Thymus (tissue), 11 donors: ENCODE data around the gene RXRA. TPM values are rescaled to one million over a fixed set of nuclear protein-coding genes. Genes with fewer than 3 reads are reported as not detected.

Experiments used
- DNase-seq, 9 donors: peaks; one replicate each; pipeline ENCODE4 v3.0.0-alpha.2; 2013; ENCODE audit warnings: low spot score in 9 of 9, low read depth in 6 of 9, missing footprints in 1 of 9
- H3K27ac ChIP-seq, 2 donors: one replicate each; pipeline ENCODE4 v1.5.1; 2013; ENCODE audit warnings: control low read depth in 1 of 2, low read depth in 1 of 2, low read length in 1 of 2, mild to moderate bottlenecking in 1 of 2, moderate library complexity in 1 of 2
- H3K27me3 ChIP-seq, 2 donors: one replicate each; pipeline ENCODE4 v1.5.1; 2013; ENCODE audit warnings: low read length in 1 of 2; ENCODE audit not compliant: control insufficient read depth in 2 of 2, insufficient read depth in 1 of 2
- H3K36me3 ChIP-seq, 2 donors: one replicate each; pipeline ENCODE4 v1.5.1; 2013; ENCODE audit warnings: low read length in 1 of 2, mild to moderate bottlenecking in 1 of 2, moderate library complexity in 1 of 2; ENCODE audit not compliant: control insufficient read depth in 2 of 2, insufficient read depth in 2 of 2
- H3K4me1 ChIP-seq, 2 donors: one replicate each; pipeline ENCODE4 v1.5.1; 2013; ENCODE audit warnings: low read length in 2 of 2; ENCODE audit not compliant: control insufficient read depth in 2 of 2, insufficient read depth in 2 of 2
- H3K4me3 ChIP-seq, 2 donors: one replicate each; pipeline ENCODE4 v1.5.1; 2013; ENCODE audit warnings: low read length in 2 of 2, control low read depth in 1 of 2, mild to moderate bottlenecking in 1 of 2
- H3K9me3 ChIP-seq, 2 donors: one replicate each; pipeline ENCODE4 v1.5.1; 2013; ENCODE audit warnings: low read length in 1 of 2, mild to moderate bottlenecking in 1 of 2; ENCODE audit not compliant: control insufficient read depth in 2 of 2, insufficient read depth in 1 of 2
- WGBS: extraction: QIAGEN DNeasy Blood & Tissue Kit; methylation state at CpG from one replicate; pipeline ENCODE4 v1.1.7; 2013; 5-methylcytosine and 5-hydroxymethylcytosine counted together
- polyA plus RNA-seq: library from polyadenylated mRNA; stranded (reverse); fragments of 200-250 nt; gene quantifications from one replicate; pipeline ENCODE4 v1.2.3, GENCODE V29; 2013
- total RNA-seq: library from RNA; stranded (reverse); fragments of 120-200 nt; gene quantifications from one replicate; pipeline ENCODE4 v1.2.4, GENCODE V29; 2013
- donor health status: healthy.

Gene RXRA
- total and polyA plus RNA-seq, 2 donors: 7.0 to 20.4 TPM

DNA sequence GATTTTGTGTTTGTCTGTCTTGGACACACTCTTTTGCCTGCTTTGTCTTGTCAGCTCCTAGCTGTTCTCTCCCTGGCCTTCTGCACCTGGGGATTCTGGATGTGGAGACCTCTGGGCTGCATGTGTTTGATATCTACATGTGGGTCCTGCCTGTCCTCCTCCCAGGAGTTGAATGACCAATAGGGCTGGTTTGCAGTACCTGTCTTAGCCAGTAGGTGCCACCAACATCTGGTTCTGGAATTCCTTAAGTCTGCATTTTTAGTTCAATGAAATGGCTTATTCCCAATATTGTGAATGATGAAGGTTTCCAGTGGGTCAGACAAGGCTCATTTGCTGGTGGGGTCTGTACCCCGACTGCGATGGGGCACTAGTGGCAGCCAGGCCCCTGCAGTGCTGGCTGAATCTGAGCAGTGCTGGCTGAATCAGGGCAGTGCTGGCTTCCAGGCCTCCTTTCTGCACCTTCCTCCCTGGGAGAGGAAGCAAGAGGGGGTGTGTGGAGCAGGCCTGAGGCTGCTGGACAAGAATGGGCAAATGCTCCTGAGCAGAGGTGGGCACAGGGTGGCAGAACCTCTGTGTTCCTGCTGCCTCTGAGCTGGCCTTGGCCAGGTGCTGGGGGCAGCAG is 73.3 kb downstream of the RXRA start:
- Histone ChIP-seq H3K27me3 (no peaks in the 10 kb centered on the region), H3K4me3 (no peak overlapping the region), H3K9me3 (peaks cover 0 to 22% of the 10 kb centered on the region in 2 donors), H3K27ac (no peak overlapping the region), H3K4me1 (peaks cover 35 to 57% of the 10 kb centered on the region in 2 donors), H3K36me3 (no peaks in the 10 kb centered on the region)
- DNase-seq: no peak
- WGBS: 99% methylated on average over 2 of the region's 2 CpGs

DNA sequence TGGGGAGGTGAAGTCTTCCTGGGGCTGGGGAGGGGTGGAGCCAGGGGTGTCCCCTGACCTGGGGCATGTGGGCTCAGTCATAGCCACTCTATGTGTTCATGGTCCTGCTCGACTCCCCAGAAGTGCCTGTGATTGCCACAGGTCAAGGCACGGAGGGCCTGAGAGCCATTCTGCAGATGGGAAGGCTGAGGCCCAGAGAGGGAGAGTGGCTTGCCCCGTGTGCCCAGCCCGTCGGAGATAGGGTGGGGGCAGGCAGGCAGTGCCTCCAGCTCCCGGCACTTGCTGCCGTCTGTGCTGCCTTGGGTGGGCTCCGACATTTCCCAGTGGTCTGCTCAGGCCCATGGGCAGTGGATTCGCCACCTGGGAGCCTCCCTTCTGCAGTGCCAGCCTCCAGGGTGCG is 74.0 kb downstream of the RXRA start:
- peaks cover 0 to under 1% of the 10 kb centered on the region in 2 donors for H3K27me3 ChIP-seq
- 98% methylated on average over 10 of the region's 10 CpGs for WGBS
- no peaks in the 10 kb centered on the region for H3K36me3 ChIP-seq
- H3K4me3 ChIP-seq: no peak overlapping the region
- H3K9me3 ChIP-seq: peaks cover 0 to 22% of the 10 kb centered on the region in 2 donors
- no peak overlapping the region for H3K27ac ChIP-seq
- peaks cover 35 to 64% of the 10 kb centered on the region in 2 donors for H3K4me1 ChIP-seq
- DNase-seq: no peak

DNA sequence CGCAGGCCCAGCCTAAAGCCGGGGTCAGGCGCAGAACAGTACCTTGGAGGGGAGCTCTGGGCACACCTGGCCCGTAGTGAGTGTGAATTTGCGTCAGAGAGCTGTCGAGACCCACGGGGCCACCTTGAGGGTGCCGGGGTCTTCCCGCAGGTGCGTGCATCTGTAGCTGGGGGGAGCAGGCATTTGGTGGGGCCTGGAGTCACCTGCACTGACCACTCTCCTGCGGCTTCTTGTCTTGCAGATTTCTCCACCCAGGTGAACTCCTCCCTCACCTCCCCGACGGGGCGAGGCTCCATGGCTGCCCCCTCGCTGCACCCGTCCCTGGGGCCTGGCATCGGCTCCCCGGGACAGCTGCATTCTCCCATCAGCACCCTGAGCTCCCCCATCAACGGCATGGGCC is 75.1 kb downstream of the RXRA start:
- Histone ChIP-seq H3K27me3 (peaks cover 0 to 5% of the 10 kb centered on the region in 2 donors), H3K4me3 (no peak overlapping the region), H3K9me3 (peaks cover 0 to 21% of the 10 kb centered on the region in 2 donors), H3K27ac (no peak overlapping the region), H3K36me3 (no peaks in the 10 kb centered on the region), H3K4me1 (peaks cover 36 to 65% of the 10 kb centered on the region in 2 donors)
- DNase-seq: no peak
- 97% methylated on average over 19 of the region's 19 CpGs for WGBS

- Histone ChIP-seq H3K27me3 (peaks cover 0 to 10% of the 10 kb centered on the region in 2 donors), H3K4me1 (peaks cover 36 to 65% of the 10 kb centered on the region in 2 donors), H3K4me3 (no peak overlapping the region), H3K27ac (no peak overlapping the region), H3K9me3 (peaks cover 0 to 16% of the 10 kb centered on the region in 2 donors), H3K36me3 (no peaks in the 10 kb centered on the region)
- WGBS: 72% methylated on average over 12 of the region's 12 CpGs
- no peak for DNase-seq
These were observed 75.9 kb downstream of the RXRA start for GRCh38 chr9:134402182-134402581.

DNA sequence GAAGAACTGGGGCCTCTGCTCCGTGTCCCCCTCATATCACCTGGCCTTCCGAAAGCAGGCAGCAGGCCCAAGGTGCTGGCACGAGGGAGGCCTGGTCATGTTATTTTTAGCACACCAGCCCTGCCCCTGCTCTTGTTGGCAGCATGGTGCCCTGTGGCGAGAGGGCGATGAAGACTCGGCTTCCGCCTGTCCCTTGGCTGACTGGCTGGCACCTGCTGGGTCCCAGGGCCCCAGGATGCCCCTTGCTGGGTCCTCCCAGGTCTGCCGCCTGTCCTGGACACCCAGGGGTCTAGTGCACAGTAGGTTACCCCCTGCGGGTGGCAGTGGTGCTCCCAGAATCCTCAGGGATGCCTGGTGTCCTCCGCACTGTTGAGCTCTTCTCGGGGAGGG is 77.0 kb downstream of the RXRA start:
- no peak for DNase-seq
- H3K4me1 ChIP-seq: peaks cover 39 to 71% of the 10 kb centered on the region in 2 donors

GRCh38 chr9:134403682-134404301 is 77.5 kb downstream of the RXRA start:
- Histone ChIP-seq H3K27ac (peak overlapping the region in 1 of 2 donors; percentile 40), H3K36me3 (no peaks in the 10 kb centered on the region), H3K4me3 (no peak overlapping the region), H3K27me3 (peaks cover 0 to 10% of the 10 kb centered on the region in 2 donors), H3K4me1 (peaks cover 39 to 73% of the 10 kb centered on the region in 2 donors), H3K9me3 (peaks cover 0 to 14% of the 10 kb centered on the region in 2 donors)
- 3% methylated on average over 17 of the region's 17 CpGs for WGBS
- DNase-seq: peak in 3 of 9 donors; percentile 45 to 78 (median 62)

More for the DNA sequence above, 77.0 kb downstream of the RXRA start:
- Histone ChIP-seq H3K4me3 (no peak overlapping the region), H3K36me3 (no peaks in the 10 kb centered on the region), H3K27ac (no peak overlapping the region), H3K9me3 (peaks cover 0 to 16% of the 10 kb centered on the region in 2 donors), H3K27me3 (peaks cover 0 to 10% of the 10 kb centered on the region in 2 donors)
- WGBS: 38% methylated on average over 11 of the region's 11 CpGs

GRCh38 chr9:134404376-134405358 is 78.4 kb downstream of the RXRA start:
- DNase-seq: no peak
- H3K27ac ChIP-seq: no peak overlapping the region
- peaks cover 0 to 5% of the 10 kb centered on the region in 2 donors for H3K9me3 ChIP-seq
- WGBS: 59% methylated on average over 34 of the region's 34 CpGs
- no peaks in the 10 kb centered on the region for H3K36me3 ChIP-seq
- H3K4me1 ChIP-seq: peaks cover 39 to 76% of the 10 kb centered on the region in 2 donors
- H3K27me3 ChIP-seq: peaks cover 0 to 10% of the 10 kb centered on the region in 2 donors
- no peak overlapping the region for H3K4me3 ChIP-seq

GRCh38 chr9:134405527-134405926 is 79.3 kb downstream of the RXRA start:
- Histone ChIP-seq H3K4me1 (peaks cover 39 to 77% of the 10 kb centered on the region in 2 donors), H3K4me3 (no peak overlapping the region), H3K27me3 (peaks cover 0 to 10% of the 10 kb centered on the region in 2 donors), H3K36me3 (no peaks in the 10 kb centered on the region), H3K27ac (no peak overlapping the region), H3K9me3 (no peaks in the 10 kb centered on the region)
- WGBS: 36% methylated on average over 9 of the region's 9 CpGs
- no peak for DNase-seq
